ENCODE measurements around the gene FNDC7. TPM values are rescaled to one million over a fixed set of nuclear protein-coding genes. Genes with fewer than 3 reads are reported as not detected.

The FNDC7 gene
- total RNA-seq, 1 donor from 2014 or later = 0.37 TPM

GRCh38 chr1:108719656-108720435 is 7.1 kb downstream of the FNDC7 start:
- DNase-seq (ENCODE audit: low spot score) = no peak
- Histone ChIP-seq H3K4me2 (no peak overlapping the region), H3K27ac (no peak overlapping the region)

GRCh38 chr1:108722292-108722691 is 9.6 kb downstream of the FNDC7 start:
- Histone ChIP-seq H3K27me3 (no peaks in the 10 kb centered on the region), H3K4me2 (no peak overlapping the region), H4K20me1 (ENCODE audit: low read depth) (no peaks in the 10 kb centered on the region), H3K9ac (no peak overlapping the region), H2AFZ (replicated peaks) (no peak overlapping the region), H3F3A (ENCODE audit: low read depth) (no peaks in the 10 kb centered on the region), H3K27ac (no peak overlapping the region), H3K4me3 (no peak overlapping the region), H3K79me2 (ENCODE audit: low read depth) (no peaks in the 10 kb centered on the region), H3K4me1 (peaks cover 2% of the 10 kb centered on the region), H3K9me3 (ENCODE audit: low read depth) (no peaks in the 10 kb centered on the region), H3K36me3 (no peaks in the 10 kb centered on the region)
- Mint-ChIP-seq H3K36me3 (no peaks in the 10 kb centered on the region), H3K4me1 (no peaks in the 10 kb centered on the region), H3K4me3 (no peak overlapping the region), H3K27me3 (ENCODE audit: insufficient read depth, low read depth) (no peaks in the 10 kb centered on the region), H3K9me3 (no peaks in the 10 kb centered on the region), H3K27ac (no peak overlapping the region)
- no peak for TF ChIP-seq CTCF (IDR thresholded peaks at IDR 0.05)
- TF ChIP-seq EZH2 (IDR thresholded peaks at IDR 0.05) = no peak
- no peak for TF ChIP-seq EZH2phosphoT487 (IDR thresholded peaks at IDR 0.05)
- no peak for DNase-seq (ENCODE audit: low spot score)

More at GRCh38 chr1:108719656-108720435, 7.1 kb downstream of the FNDC7 start:
- Histone ChIP-seq H3K27me3 (no peaks in the 10 kb centered on the region), H3K4me3 (no peak overlapping the region), H3K79me2 (ENCODE audit: low read depth) (no peaks in the 10 kb centered on the region), H3K36me3 (no peaks in the 10 kb centered on the region), H3F3A (ENCODE audit: low read depth) (peaks cover 2% of the 10 kb centered on the region), H3K9ac (no peak overlapping the region), H3K9me3 (ENCODE audit: low read depth) (no peaks in the 10 kb centered on the region), H3K4me1 (peaks cover 4% of the 10 kb centered on the region), H4K20me1 (ENCODE audit: low read depth) (no peaks in the 10 kb centered on the region), H2AFZ (replicated peaks) (peak overlapping the region; percentile 53)
- no peak overlapping the region for H3K27ac Mint-ChIP-seq
- TF ChIP-seq CTCF (IDR thresholded peaks at IDR 0.05) (no peak), EZH2phosphoT487 (IDR thresholded peaks at IDR 0.05) (no peak), EZH2 (IDR thresholded peaks at IDR 0.05) (no peak)
- peaks cover 23% of the 10 kb centered on the region for H3K4me1 Mint-ChIP-seq
- H3K9me3 Mint-ChIP-seq = no peaks in the 10 kb centered on the region
- H3K27me3 Mint-ChIP-seq (ENCODE audit: insufficient read depth, low read depth) = peaks cover 2% of the 10 kb centered on the region
- no peak overlapping the region for H3K4me3 Mint-ChIP-seq
- no peaks in the 10 kb centered on the region for H3K36me3 Mint-ChIP-seq

- no peaks in the 10 kb centered on the region for H3K4me1 ChIP-seq
- H4K20me1 ChIP-seq (ENCODE audit: low read depth) = no peaks in the 10 kb centered on the region
- Mint-ChIP-seq H3K36me3 (no peaks in the 10 kb centered on the region), H3K9me3 (no peaks in the 10 kb centered on the region), H3K27me3 (ENCODE audit: insufficient read depth, low read depth) (no peaks in the 10 kb centered on the region), H3K4me1 (no peaks in the 10 kb centered on the region), H3K4me3 (no peak overlapping the region), H3K27ac (no peak overlapping the region)
- no peaks in the 10 kb centered on the region for H3K27me3 ChIP-seq
- H3K9me3 ChIP-seq (ENCODE audit: low read depth) = no peaks in the 10 kb centered on the region
- H3K27ac ChIP-seq = no peak overlapping the region
- DNase-seq (ENCODE audit: low spot score) = no peak
- H3K79me2 ChIP-seq (ENCODE audit: low read depth) = no peaks in the 10 kb centered on the region
- H3K9ac ChIP-seq = no peak overlapping the region
- no peaks in the 10 kb centered on the region for H3F3A ChIP-seq (ENCODE audit: low read depth)
- TF ChIP-seq EZH2 (IDR thresholded peaks at IDR 0.05) (no peak), EZH2phosphoT487 (IDR thresholded peaks at IDR 0.05) (no peak), CTCF (IDR thresholded peaks at IDR 0.05) (no peak)
- no peak overlapping the region for H2AFZ ChIP-seq (replicated peaks)
- no peaks in the 10 kb centered on the region for H3K36me3 ChIP-seq
- no peak overlapping the region for H3K4me2 ChIP-seq
- H3K4me3 ChIP-seq = no peak overlapping the region
These were observed 13.2 kb downstream of the FNDC7 start for GRCh38 chr1:108725906-108726305.
